Globus pallidus (tissue), 1 donor: Measurements from ENCODE around the gene SENP6.
"Not testable (repeated sequence)": the region's sequence is repeated elsewhere in the genome, so short reads cannot be mapped to it uniquely, and the experiment has no call there.

Source experiments
- DNase-seq: peaks from one replicate; pipeline ENCODE4 v3.0.0-alpha.2; 2015; ENCODE audit warnings: low spot score

SENP6 gene

GRCh38 chr6:75666592-75666991 lies 64.9 kb downstream of the SENP6 start:
- no peak for DNase-seq

- no peak for DNase-seq
These were observed 72.2 kb downstream of the SENP6 start for GRCh38 chr6:75673884-75674283.

GRCh38 chr6:75676377-75676776 lies 74.7 kb downstream of the SENP6 start:
- DNase-seq: no peak

GRCh38 chr6:75682548-75682947 lies 80.9 kb downstream of the SENP6 start:
- DNase-seq: not testable (repeated sequence)

GRCh38 chr6:75683005-75683404 lies 81.3 kb downstream of the SENP6 start:
- not testable (repeated sequence) for DNase-seq

- DNase-seq: not testable (repeated sequence)
These were observed 85.9 kb downstream of the SENP6 start for GRCh38 chr6:75687535-75687934.

GRCh38 chr6:75687937-75688336 lies 86.3 kb downstream of the SENP6 start:
- not testable (repeated sequence) for DNase-seq

- no peak for DNase-seq
These were observed 87.9 kb downstream of the SENP6 start for GRCh38 chr6:75689576-75689975.

- DNase-seq: no peak
These were observed 89.3 kb downstream of the SENP6 start for GRCh38 chr6:75691012-75691411.

- no peak for DNase-seq
These were observed 91.9 kb downstream of the SENP6 start for GRCh38 chr6:75693534-75693933.

GRCh38 chr6:75694406-75694805 lies 92.7 kb downstream of the SENP6 start:
- DNase-seq: no peak

- DNase-seq: not testable (repeated sequence)
These were observed 106.7 kb downstream of the SENP6 start for GRCh38 chr6:75708334-75708733.

GRCh38 chr6:75711173-75711572 lies 109.5 kb downstream of the SENP6 start:
- DNase-seq: no peak

- DNase-seq: no peak
These were observed 117.5 kb downstream of the SENP6 start for GRCh38 chr6:75719133-75719532.

- no peak for DNase-seq
These were observed 121.7 kb downstream of the SENP6 start for GRCh38 chr6:75723382-75723781.

GRCh38 chr6:75727206-75727605 lies 125.5 kb downstream of the SENP6 start:
- DNase-seq: no peak

GRCh38 chr6:75731029-75731428 lies 129.3 kb downstream of the SENP6 start:
- DNase-seq: not testable (repeated sequence)

- DNase-seq: no peak
These were observed 134.0 kb downstream of the SENP6 start for GRCh38 chr6:75735491-75736186.

- no peak for DNase-seq
These were observed 142.3 kb downstream of the SENP6 start for GRCh38 chr6:75743971-75744370.

GRCh38 chr6:75745404-75745803 lies 143.7 kb downstream of the SENP6 start:
- DNase-seq: no peak

GRCh38 chr6:75746221-75746620 lies 144.5 kb downstream of the SENP6 start:
- DNase-seq: no peak

- DNase-seq: no peak
These were observed 145.7 kb downstream of the SENP6 start for GRCh38 chr6:75747152-75747992.

GRCh38 chr6:75748003-75748742 lies 146.5 kb downstream of the SENP6 start:
- no peak for DNase-seq
